Type B pancreatic cell (in vitro differentiated cells): ENCODE results near the gene NPL. TPM values are rescaled to one million over a fixed set of nuclear protein-coding genes. Genes with fewer than 3 reads are reported as not detected.

Experiments used
- DNase-seq: peaks from one replicate; pipeline ENCODE4 v3.0.0; 2021; ENCODE audit warnings: mixed read lengths; ENCODE audit not compliant: unreplicated experiment; ENCODE audit errors: extremely low spot score
- H3K27ac Mint-ChIP-seq: 2 replicates; pipeline ENCODE4 v1.8.0; 2021; ENCODE audit warnings: mild to moderate bottlenecking, mixed read lengths
- H3K27me3 Mint-ChIP-seq: 2 replicates; pipeline ENCODE4 v1.8.0; 2021; ENCODE audit warnings: mixed read lengths
- H3K36me3 Mint-ChIP-seq: 2 replicates; pipeline ENCODE4 v1.8.0; 2021; ENCODE audit warnings: mixed read lengths
- H3K4me1 Mint-ChIP-seq: one replicate; pipeline ENCODE4 v1.8.0; 2021; ENCODE audit warnings: mixed read lengths; ENCODE audit not compliant: unreplicated experiment
- H3K4me3 Mint-ChIP-seq: 2 replicates; pipeline ENCODE4 v1.8.0; 2021; ENCODE audit warnings: mild to moderate bottlenecking, mixed read lengths
- H3K9me3 Mint-ChIP-seq: 2 replicates; pipeline ENCODE4 v1.8.0; 2021; ENCODE audit warnings: mixed read lengths
- CTCF ChIP-seq: fragments of 200-600 bp; sonication (generic); conservative IDR thresholded peaks from 2 replicates; pipeline ENCODE4 v1.5.0; 2021; ENCODE audit warnings: antibody characterized with exemption, mild to moderate bottlenecking
- total RNA-seq: library from RNA; stranded (reverse); gene quantifications from 2 replicates; pipeline ENCODE4 v1.2.1, GENCODE V29; 2021; ENCODE audit warnings: low replicate concordance

Gene NPL
- total RNA-seq, 1 donor from 2014 or later, result 4.6 TPM

GRCh38 chr1:182754543-182755314 lies 34.8 kb upstream of the NPL start:
- H3K27me3 Mint-ChIP-seq, result no peaks in the 10 kb centered on the region
- no peaks in the 10 kb centered on the region for H3K36me3 Mint-ChIP-seq
- TF ChIP-seq CTCF, result no peak
- H3K9me3 Mint-ChIP-seq, result peaks cover 1% of the 10 kb centered on the region
- no peak overlapping the region for H3K4me3 Mint-ChIP-seq
- H3K4me1 Mint-ChIP-seq, result peaks cover 21% of the 10 kb centered on the region
- no peak for DNase-seq
- H3K27ac Mint-ChIP-seq, result no peak overlapping the region

GRCh38 chr1:182755632-182756031 lies 33.9 kb upstream of the NPL start:
- H3K4me3 Mint-ChIP-seq, result no peak overlapping the region
- no peak overlapping the region for H3K27ac Mint-ChIP-seq
- no peak for TF ChIP-seq CTCF
- no peak for DNase-seq
- no peaks in the 10 kb centered on the region for H3K27me3 Mint-ChIP-seq
- H3K36me3 Mint-ChIP-seq, result no peaks in the 10 kb centered on the region
- peaks cover 21% of the 10 kb centered on the region for H3K4me1 Mint-ChIP-seq
- H3K9me3 Mint-ChIP-seq, result no peaks in the 10 kb centered on the region

GRCh38 chr1:182756423-182756822 lies 33.1 kb upstream of the NPL start:
- Mint-ChIP-seq H3K4me1 (peaks cover 21% of the 10 kb centered on the region), H3K4me3 (no peak overlapping the region), H3K27ac (no peak overlapping the region)

GRCh38 chr1:182761396-182762395 lies 27.9 kb upstream of the NPL start:
- peaks cover 5% of the 10 kb centered on the region for H3K36me3 Mint-ChIP-seq
- no peaks in the 10 kb centered on the region for H3K9me3 Mint-ChIP-seq
- H3K4me3 Mint-ChIP-seq, result no peak overlapping the region
- no peak overlapping the region for H3K27ac Mint-ChIP-seq
- no peak for DNase-seq
- no peak for TF ChIP-seq CTCF
- H3K4me1 Mint-ChIP-seq, result peaks cover 16% of the 10 kb centered on the region
- peaks cover 3% of the 10 kb centered on the region for H3K27me3 Mint-ChIP-seq

More at GRCh38 chr1:182756423-182756822, 33.1 kb upstream of the NPL start:
- TF ChIP-seq CTCF, result no peak
- Mint-ChIP-seq H3K9me3 (no peaks in the 10 kb centered on the region), H3K36me3 (no peaks in the 10 kb centered on the region), H3K27me3 (no peaks in the 10 kb centered on the region)
- no peak for DNase-seq

GRCh38 chr1:182762536-182762935 lies 27.0 kb upstream of the NPL start:
- Mint-ChIP-seq H3K27me3 (peaks cover 3% of the 10 kb centered on the region), H3K9me3 (no peaks in the 10 kb centered on the region), H3K27ac (no peak overlapping the region), H3K4me1 (peaks cover 16% of the 10 kb centered on the region), H3K4me3 (no peak overlapping the region), H3K36me3 (peaks cover 5% of the 10 kb centered on the region)
- no peak for TF ChIP-seq CTCF
- DNase-seq, result no peak
